GM12892 (cell line): Measurements from ENCODE around the gene USP3.

Experiments
- POLR2AphosphoS5 ChIP-seq: IDR thresholded peaks from 2 replicates; pipeline ENCODE4 v1.6.1; 2011; ENCODE audit warnings: low read depth, low read length, control low read depth
- TAF1 ChIP-seq: IDR thresholded peaks from 2 replicates; pipeline ENCODE4 v1.6.1; 2011; ENCODE audit warnings: low read depth, mild to moderate bottlenecking, control low read depth, low read length, borderline replicate concordance

DNA sequence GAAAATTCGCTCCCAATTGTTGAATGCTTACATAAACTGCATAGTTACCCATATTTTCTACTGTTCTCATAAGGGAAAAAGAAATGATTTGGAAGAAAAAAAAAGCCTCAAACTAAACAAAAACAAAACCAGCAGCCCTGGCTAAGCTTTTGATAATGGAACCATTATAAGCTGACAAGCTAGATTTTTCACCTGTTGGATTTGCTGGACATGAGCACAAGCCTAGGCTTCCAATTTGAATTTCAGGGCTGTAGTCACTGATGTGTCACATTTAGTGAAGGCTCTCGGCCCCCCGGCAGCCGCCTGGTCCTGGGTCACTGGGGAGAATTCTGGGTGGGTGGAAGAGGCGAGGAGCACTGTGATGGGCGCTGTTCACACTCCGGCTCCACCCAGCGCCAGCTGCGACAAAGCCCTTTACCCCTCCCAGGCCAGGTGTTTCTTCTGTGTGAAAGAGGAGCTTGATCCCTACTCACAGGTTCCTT, 97.4 kb downstream of the USP3 start:
- TF ChIP-seq TAF1 (no peak), POLR2AphosphoS5 (no peak)
